Endodermal cell (in vitro differentiated cells): ENCODE measurements around the gene CBR1. TPM values are rescaled to one million over a fixed set of nuclear protein-coding genes. Genes with fewer than 3 reads are reported as not detected.

Experiments
- DNase-seq: peaks from one replicate; pipeline ENCODE4 v3.0.0-alpha.2; 2017
- H3K27ac ChIP-seq: 2 replicates; pipeline ENCODE4 v1.5.1; 2013; ENCODE audit warnings: mild to moderate bottlenecking, low read depth, low read length, moderate library complexity
- H3K27me3 ChIP-seq: 2 replicates; pipeline ENCODE4 v1.6.1; 2013; ENCODE audit warnings: mild to moderate bottlenecking, low read length, moderate library complexity; ENCODE audit not compliant: insufficient read depth, control insufficient read depth, poor library complexity, severe bottlenecking
- H3K36me3 ChIP-seq: 2 replicates; pipeline ENCODE4 v1.7.0; 2013; ENCODE audit warnings: mild to moderate bottlenecking, low read length, moderate library complexity; ENCODE audit not compliant: control insufficient read depth, insufficient read depth
- H3K4me1 ChIP-seq: one replicate; pipeline ENCODE4 v1.7.0; 2013; ENCODE audit warnings: low read length; ENCODE audit not compliant: control insufficient read depth, insufficient read depth
- H3K4me3 ChIP-seq: 2 replicates; pipeline ENCODE4 v1.5.1; 2013; ENCODE audit warnings: mild to moderate bottlenecking, low read length, moderate library complexity
- H3K9ac ChIP-seq: 2 replicates; pipeline ENCODE4 v1.6.1; 2013; ENCODE audit warnings: mild to moderate bottlenecking, low read length, moderate library complexity; ENCODE audit not compliant: poor library complexity, severe bottlenecking; ENCODE audit errors: extremely low read depth
- H3K9me3 ChIP-seq: 2 replicates; pipeline ENCODE4 v1.6.1; 2013; ENCODE audit warnings: mild to moderate bottlenecking, low read length, moderate library complexity; ENCODE audit not compliant: control insufficient read depth
- H3K27ac Mint-ChIP-seq: 2 replicates; pipeline ENCODE4 v1.8.0; 2020; ENCODE audit warnings: mixed read lengths
- H3K27me3 Mint-ChIP-seq: 2 replicates; pipeline ENCODE4 v1.8.0; 2021; ENCODE audit warnings: mild to moderate bottlenecking, mixed read lengths; ENCODE audit not compliant: insufficient read depth
- H3K36me3 Mint-ChIP-seq: 2 replicates; pipeline ENCODE4 v1.8.0; 2020; ENCODE audit warnings: low read depth, mixed read lengths
- H3K4me1 Mint-ChIP-seq: 2 replicates; pipeline ENCODE4 v1.8.0; 2020; ENCODE audit warnings: mixed read lengths
- H3K4me3 Mint-ChIP-seq: 2 replicates; pipeline ENCODE4 v1.8.0; 2020; ENCODE audit warnings: mild to moderate bottlenecking, moderate library complexity, mixed read lengths
- H3K9me3 Mint-ChIP-seq: 2 replicates; pipeline ENCODE4 v1.8.0; 2020; ENCODE audit warnings: mild to moderate bottlenecking, mixed read lengths
- CTCF ChIP-seq: fragments of 200-600 bp; sonication (generic); conservative IDR thresholded peaks from 2 replicates; pipeline ENCODE4 v1.5.0; 2021; ENCODE audit warnings: antibody characterized with exemption, mild to moderate bottlenecking
- WGBS, 2 experiments: methylation state at CpG; one replicate each; pipeline versions ENCODE4 v1.1.5 to v1.1.7; 2013; ENCODE audit warnings: missing lambda C conversion rate in 2 of 2, mixed read lengths in 1 of 2; ENCODE audit not compliant: insufficient coverage in 1 of 2, insufficient read length in 1 of 2; 5-methylcytosine and 5-hydroxymethylcytosine counted together
- total RNA-seq, 2 donors: library from RNA; stranded (reverse); fragmentation: NEBNext Ultra II Directional in 1 of 2; extraction: Animal tissue kit (Norgen Biotek cat#: 25700) in 1 of 2; gene quantifications; 2 replicates in 1 of 2; 3 replicates in 1 of 2; pipeline ENCODE4 v1.2.1, GENCODE V29; 2021

The CBR1 gene
- total RNA-seq, 2 donors from 2014 or later = 0.40 to 15.1 TPM

GRCh38 chr21:36063375-36064084 lies 6.3 kb upstream of the CBR1 start:
- WGBS, 2 experiments = 93 to 97% methylated on average over 10 to 14 of the region's 14 CpGs
- H3K4me3 Mint-ChIP-seq = no peak overlapping the region
- peaks cover 3% of the 10 kb centered on the region for H3K36me3 ChIP-seq
- TF ChIP-seq CTCF = no peak
- H3K27ac Mint-ChIP-seq = no peak overlapping the region
- H3K9me3 Mint-ChIP-seq = peaks cover 7% of the 10 kb centered on the region
- H3K27ac ChIP-seq = no peak overlapping the region
- DNase-seq = no peak
- no peaks in the 10 kb centered on the region for H3K4me1 Mint-ChIP-seq
- peaks cover 13% of the 10 kb centered on the region for H3K9me3 ChIP-seq
- H3K4me1 ChIP-seq = no peaks in the 10 kb centered on the region
- peaks cover 3% of the 10 kb centered on the region for H3K36me3 Mint-ChIP-seq
- H3K27me3 Mint-ChIP-seq = peaks cover 2% of the 10 kb centered on the region
- H3K4me3 ChIP-seq = no peak overlapping the region
- H3K9ac ChIP-seq = no peak overlapping the region
- no peaks in the 10 kb centered on the region for H3K27me3 ChIP-seq

GRCh38 chr21:36064085-36064460 lies 5.8 kb upstream of the CBR1 start:
- Mint-ChIP-seq H3K9me3 (peaks cover 12% of the 10 kb centered on the region), H3K4me3 (no peak overlapping the region), H3K36me3 (peaks cover 4% of the 10 kb centered on the region), H3K27ac (no peak overlapping the region), H3K4me1 (no peaks in the 10 kb centered on the region), H3K27me3 (peaks cover 5% of the 10 kb centered on the region)
- Histone ChIP-seq H3K9me3 (peaks cover 18% of the 10 kb centered on the region), H3K9ac (no peak overlapping the region), H3K4me3 (no peak overlapping the region), H3K27me3 (no peaks in the 10 kb centered on the region), H3K4me1 (no peaks in the 10 kb centered on the region), H3K36me3 (no peaks in the 10 kb centered on the region), H3K27ac (no peak overlapping the region)
- WGBS, 2 experiments = 93 to 95% methylated on average over 3 to 4 of the region's 4 CpGs
- DNase-seq = no peak
- no peak for TF ChIP-seq CTCF

- peaks cover 12% of the 10 kb centered on the region for H3K27me3 Mint-ChIP-seq
- TF ChIP-seq CTCF = no peak
- no peak overlapping the region for H3K9ac ChIP-seq
- DNase-seq = no peak
- H3K4me1 Mint-ChIP-seq = no peaks in the 10 kb centered on the region
- no peak overlapping the region for H3K27ac ChIP-seq
- H3K4me3 Mint-ChIP-seq = no peak overlapping the region
- H3K36me3 Mint-ChIP-seq = peaks cover 6% of the 10 kb centered on the region
- no peak overlapping the region for H3K4me3 ChIP-seq
- peaks cover 18% of the 10 kb centered on the region for H3K9me3 Mint-ChIP-seq
- H3K27me3 ChIP-seq = no peaks in the 10 kb centered on the region
- no peak overlapping the region for H3K27ac Mint-ChIP-seq
- peaks cover 25% of the 10 kb centered on the region for H3K9me3 ChIP-seq
- WGBS, 2 experiments = 87 to 100% methylated on average over 1 to 3 of the region's 3 CpGs
- no peaks in the 10 kb centered on the region for H3K4me1 ChIP-seq
- H3K36me3 ChIP-seq = no peaks in the 10 kb centered on the region
Measured at GRCh38 chr21:36065497-36066036, 4.3 kb upstream of the CBR1 start.
